ENCODE results near the gene CADM1. TPM values are rescaled to one million over a fixed set of nuclear protein-coding genes. Genes with fewer than 3 reads are reported as not detected.

Gene CADM1
- total RNA-seq, 2 experiments from 2014 or later, result 0.47 to 0.63 TPM

- H3K4me3 Mint-ChIP-seq, result no peak overlapping the region
- CTCF ChIA-PET, result interaction anchor here (3.2 kb wide), 1 partner anchor 20 kb away, joined by 8 read pairs; no protein-coding TSS in a partner anchor
- TF ChIP-seq, protein P1, sequence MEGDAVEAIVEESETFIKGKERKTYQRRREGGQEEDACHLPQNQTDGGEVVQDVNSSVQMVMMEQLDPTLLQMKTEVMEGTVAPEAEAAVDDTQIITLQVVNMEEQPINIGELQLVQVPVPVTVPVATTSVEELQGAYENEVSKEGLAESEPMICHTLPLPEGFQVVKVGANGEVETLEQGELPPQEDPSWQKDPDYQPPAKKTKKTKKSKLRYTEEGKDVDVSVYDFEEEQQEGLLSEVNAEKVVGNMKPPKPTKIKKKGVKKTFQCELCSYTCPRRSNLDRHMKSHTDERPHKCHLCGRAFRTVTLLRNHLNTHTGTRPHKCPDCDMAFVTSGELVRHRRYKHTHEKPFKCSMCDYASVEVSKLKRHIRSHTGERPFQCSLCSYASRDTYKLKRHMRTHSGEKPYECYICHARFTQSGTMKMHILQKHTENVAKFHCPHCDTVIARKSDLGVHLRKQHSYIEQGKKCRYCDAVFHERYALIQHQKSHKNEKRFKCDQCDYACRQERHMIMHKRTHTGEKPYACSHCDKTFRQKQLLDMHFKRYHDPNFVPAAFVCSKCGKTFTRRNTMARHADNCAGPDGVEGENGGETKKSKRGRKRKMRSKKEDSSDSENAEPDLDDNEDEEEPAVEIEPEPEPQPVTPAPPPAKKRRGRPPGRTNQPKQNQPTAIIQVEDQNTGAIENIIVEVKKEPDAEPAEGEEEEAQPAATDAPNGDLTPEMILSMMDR (IDR thresholded peaks at IDR 0.05), result no peak
- no peaks in the 10 kb centered on the region for H3K4me1 Mint-ChIP-seq (ENCODE audit: low read depth)
- DNase-seq (no peak), ATAC-seq (no peak)
- intact Hi-C loops (cut with micrococcal nuclease), result no loop called here
- H3K27ac Mint-ChIP-seq, result no peak overlapping the region
- H3K36me3 Mint-ChIP-seq (ENCODE audit: low read depth), result no peaks in the 10 kb centered on the region
- H3K27me3 Mint-ChIP-seq, result peaks cover 3% of the 10 kb centered on the region
- no peaks in the 10 kb centered on the region for H3K9me3 Mint-ChIP-seq
- POLR2A ChIA-PET, result no interaction called here
Observed at GRCh38 chr11:115304774-115305472, 199.3 kb downstream of the CADM1 start.

DNA sequence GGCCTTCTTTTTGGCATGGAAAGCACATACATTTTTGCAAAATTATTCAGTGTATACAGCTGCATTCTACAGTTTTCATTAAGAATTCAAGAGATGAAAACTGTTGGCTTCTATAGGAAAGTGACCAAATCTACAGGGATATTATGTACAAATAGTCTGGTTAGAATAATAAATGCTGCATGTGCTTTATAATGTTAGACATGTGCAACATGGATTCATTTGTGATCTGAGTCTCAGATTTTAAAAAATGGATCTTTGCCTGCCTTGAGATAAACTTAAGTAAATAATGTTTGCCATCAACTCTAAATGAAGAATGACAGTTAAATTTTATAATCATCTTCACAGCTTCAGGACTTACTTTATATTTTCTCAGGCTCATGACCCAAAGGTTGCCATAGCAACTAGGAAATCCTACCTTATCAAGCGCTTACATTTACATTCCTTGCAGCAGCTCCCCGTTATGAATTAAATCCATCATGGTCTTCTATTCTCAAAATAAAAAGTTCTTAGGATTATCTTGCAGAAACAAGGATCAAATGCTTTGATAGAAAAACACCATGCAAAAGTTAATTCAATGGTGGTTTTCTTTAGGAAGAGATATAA, 200.2 kb downstream of the CADM1 start:
- ChIA-PET CTCF (interaction anchor here (3.2 kb wide), 1 partner anchor 21 kb away, joined by 8 read pairs; no protein-coding TSS in a partner anchor), POLR2A (no interaction called here)
- intact Hi-C loops (cut with micrococcal nuclease), result no loop called here
- Mint-ChIP-seq H3K27me3 (peaks cover 3% of the 10 kb centered on the region), H3K4me1 (ENCODE audit: low read depth) (no peaks in the 10 kb centered on the region), H3K27ac (no peak overlapping the region), H3K9me3 (no peaks in the 10 kb centered on the region), H3K36me3 (ENCODE audit: low read depth) (no peaks in the 10 kb centered on the region), H3K4me3 (no peak overlapping the region)
- ATAC-seq (no peak), DNase-seq (no peak)
- TF ChIP-seq, protein P1 (IDR thresholded peaks at IDR 0.05), result no peak

DNA sequence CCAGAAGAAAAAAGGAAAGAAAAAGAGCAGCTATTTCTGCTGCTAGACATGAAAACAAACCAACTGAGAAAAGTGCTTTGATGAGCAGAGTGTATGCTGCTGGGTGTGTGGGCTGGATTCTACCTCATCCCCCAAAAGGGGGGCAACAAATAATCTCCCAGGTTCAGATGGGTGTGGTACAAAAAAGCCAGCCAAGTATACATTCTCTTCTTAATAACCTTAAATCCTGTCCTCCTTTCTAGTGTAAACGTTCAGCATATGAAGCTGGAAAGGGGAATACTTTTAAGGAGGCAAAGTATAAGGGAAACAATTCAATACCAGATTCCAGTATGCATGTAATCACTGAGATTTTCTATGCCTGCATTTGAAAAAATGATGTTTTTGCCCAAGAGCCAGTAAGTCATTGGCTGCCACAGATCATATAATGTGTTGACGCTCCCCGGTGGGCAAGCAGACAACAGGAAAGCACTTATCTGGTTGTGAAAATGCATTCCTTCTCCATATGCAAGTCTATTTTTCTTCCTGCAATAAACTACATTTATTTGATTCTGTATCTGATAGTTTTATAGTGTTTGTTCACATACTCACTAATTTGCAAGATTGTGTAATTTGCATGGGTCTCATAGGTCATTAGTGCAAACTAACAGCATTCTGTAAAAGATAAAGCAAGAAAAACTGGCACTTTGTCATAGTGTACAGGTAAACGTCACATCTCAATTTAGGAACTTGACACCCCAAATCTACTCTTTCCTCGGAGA, 201.1 kb downstream of the CADM1 start:
- no peak overlapping the region for H3K4me3 Mint-ChIP-seq
- DNase-seq (no peak), ATAC-seq (no peak)
- TF ChIP-seq, protein P1 (IDR thresholded peaks at IDR 0.05), result no peak
- no peaks in the 10 kb centered on the region for H3K36me3 Mint-ChIP-seq (ENCODE audit: low read depth)
- intact Hi-C loops (cut with micrococcal nuclease), result no loop called here
- H3K27ac Mint-ChIP-seq, result no peak overlapping the region
- peaks cover 3% of the 10 kb centered on the region for H3K27me3 Mint-ChIP-seq
- no peaks in the 10 kb centered on the region for H3K9me3 Mint-ChIP-seq
- H3K4me1 Mint-ChIP-seq (ENCODE audit: low read depth), result no peaks in the 10 kb centered on the region
- POLR2A ChIA-PET, result no interaction called here
- CTCF ChIA-PET, result no interaction called here

- ATAC-seq, result no peak
- Mint-ChIP-seq H3K27me3 (peaks cover 3% of the 10 kb centered on the region), H3K27ac (no peak overlapping the region), H3K4me3 (no peak overlapping the region), H3K9me3 (no peaks in the 10 kb centered on the region), H3K36me3 (ENCODE audit: low read depth) (no peaks in the 10 kb centered on the region), H3K4me1 (ENCODE audit: low read depth) (no peaks in the 10 kb centered on the region)
- DNase-seq, result no peak
- ChIA-PET CTCF (no interaction called here), POLR2A (no interaction called here)
- intact Hi-C loops (cut with micrococcal nuclease), result no loop called here
- TF ChIP-seq, protein P1 (IDR thresholded peaks at IDR 0.05), result no peak
Observed at GRCh38 chr11:115300660-115301428, 203.4 kb downstream of the CADM1 start.
